Sigmoid colon (tissue), 4 donors: ENCODE data around the gene OLIG3.

Source experiments
- POLR2AphosphoS5 ChIP-seq, 4 donors: sonication (generic); formaldehyde crosslinking; IDR thresholded peaks; one replicate each; pipeline ENCODE4 v1.6.1; 2017; ENCODE audit warnings: antibody characterized with exemption in 4 of 4
- TF ChIP-seq, protein P1 (sequence below), 4 experiments: fragments of 450-650 bp in 3 of 4; fragments of 200-600 bp in 1 of 4; IDR thresholded peaks; one replicate each; pipeline ENCODE4 v1.5.1; 2016 to 2019; ENCODE audit warnings: antibody characterized with exemption in 4 of 4, mild to moderate bottlenecking in 3 of 4, moderate library complexity in 2 of 4

DNA sequence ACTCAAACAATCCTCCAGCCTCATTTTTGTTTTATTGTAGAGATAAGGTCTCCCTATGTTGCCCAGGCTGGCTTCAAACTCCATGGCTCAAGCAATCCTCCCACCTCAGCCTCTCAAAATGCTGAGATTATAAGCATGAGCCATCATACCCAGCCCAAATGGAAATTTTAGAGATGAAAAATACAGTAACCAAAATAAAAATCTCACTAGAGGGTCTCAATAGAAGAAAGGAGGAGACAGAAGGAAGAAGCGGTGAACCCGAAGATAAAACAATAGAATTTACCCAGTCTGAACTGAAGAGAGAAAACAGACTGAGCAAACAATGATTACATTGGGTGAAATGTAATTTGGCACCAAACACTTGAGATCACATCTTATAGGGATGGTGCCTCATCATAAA is 16.7 kb upstream of the OLIG3 start:
- TF ChIP-seq, protein P1, sequence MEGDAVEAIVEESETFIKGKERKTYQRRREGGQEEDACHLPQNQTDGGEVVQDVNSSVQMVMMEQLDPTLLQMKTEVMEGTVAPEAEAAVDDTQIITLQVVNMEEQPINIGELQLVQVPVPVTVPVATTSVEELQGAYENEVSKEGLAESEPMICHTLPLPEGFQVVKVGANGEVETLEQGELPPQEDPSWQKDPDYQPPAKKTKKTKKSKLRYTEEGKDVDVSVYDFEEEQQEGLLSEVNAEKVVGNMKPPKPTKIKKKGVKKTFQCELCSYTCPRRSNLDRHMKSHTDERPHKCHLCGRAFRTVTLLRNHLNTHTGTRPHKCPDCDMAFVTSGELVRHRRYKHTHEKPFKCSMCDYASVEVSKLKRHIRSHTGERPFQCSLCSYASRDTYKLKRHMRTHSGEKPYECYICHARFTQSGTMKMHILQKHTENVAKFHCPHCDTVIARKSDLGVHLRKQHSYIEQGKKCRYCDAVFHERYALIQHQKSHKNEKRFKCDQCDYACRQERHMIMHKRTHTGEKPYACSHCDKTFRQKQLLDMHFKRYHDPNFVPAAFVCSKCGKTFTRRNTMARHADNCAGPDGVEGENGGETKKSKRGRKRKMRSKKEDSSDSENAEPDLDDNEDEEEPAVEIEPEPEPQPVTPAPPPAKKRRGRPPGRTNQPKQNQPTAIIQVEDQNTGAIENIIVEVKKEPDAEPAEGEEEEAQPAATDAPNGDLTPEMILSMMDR (IDR thresholded peaks at IDR 0.05): no peak
- no peak for TF ChIP-seq POLR2AphosphoS5 (IDR thresholded peaks at IDR 0.05)
